Keratinocyte (primary cell): ENCODE results near the gene EBF4. TPM values are rescaled to one million over a fixed set of nuclear protein-coding genes. Genes with fewer than 3 reads are reported as not detected.

Experiments
- DNase-seq: peaks from one replicate; pipeline ENCODE4 v3.0.0-alpha.2; 2011; ENCODE audit warnings: low read depth, missing footprints, low spot score
- FAIRE-seq: peaks from 2 replicates; lab custom pipeline; 2011; peaks lifted over from hg19 to GRCh38; lab: Jason Lieb, UNC
- H2AFZ ChIP-seq: 2 replicates; pipeline ENCODE4 v1.6.0; 2012; ENCODE audit warnings: low read length, control low read depth, inconsistent platforms; ENCODE audit not compliant: control insufficient read depth
- H3K27ac ChIP-seq: 2 replicates; pipeline ENCODE4 v1.5.1; 2011; ENCODE audit warnings: low read length; ENCODE audit not compliant: control insufficient read depth, insufficient read depth
- H3K27me3 ChIP-seq: 3 replicates; pipeline ENCODE4 v1.6.0; 2011; ENCODE audit warnings: low read length; ENCODE audit not compliant: control insufficient read depth, insufficient read depth; ENCODE audit errors: extremely low read depth
- H3K36me3 ChIP-seq, 2 experiments: 2 replicates in 1 of 2; 3 replicates in 1 of 2; pipeline ENCODE4 v1.5.1; 2011; ENCODE audit warnings: low read length in 2 of 2, mild to moderate bottlenecking in 1 of 2; ENCODE audit not compliant: control insufficient read depth in 2 of 2, insufficient read depth in 2 of 2; ENCODE audit errors: extremely low read depth in 1 of 2
- H3K4me1 ChIP-seq: 3 replicates; pipeline ENCODE4 v1.5.1; 2011; ENCODE audit warnings: low read length; ENCODE audit not compliant: control insufficient read depth, insufficient read depth; ENCODE audit errors: extremely low read depth
- H3K4me2 ChIP-seq: 3 replicates; pipeline ENCODE4 v1.6.0; 2011; ENCODE audit warnings: low read depth, low read length; ENCODE audit not compliant: control insufficient read depth, insufficient read depth; ENCODE audit errors: extremely low read depth
- H3K4me3 ChIP-seq, 3 experiments: fragments of 200-600 bp in 1 of 3; sonication (generic) in 1 of 3; 2 replicates in 2 of 3; 3 replicates in 1 of 3; pipeline ENCODE4 v1.5.1; 2011 to 2016; ENCODE audit warnings: low read length in 3 of 3, mild to moderate bottlenecking in 3 of 3, control low read depth in 2 of 3, inconsistent platforms in 1 of 3, low read depth in 1 of 3, mixed read lengths in 1 of 3, mixed run types in 1 of 3, moderate library complexity in 1 of 3; ENCODE audit not compliant: control insufficient read depth in 2 of 3, insufficient read depth in 2 of 3; ENCODE audit errors: extremely low read depth in 1 of 3
- H3K79me2 ChIP-seq: 2 replicates; pipeline ENCODE4 v1.6.0; 2012; ENCODE audit warnings: low read length; ENCODE audit not compliant: control insufficient read depth, insufficient read depth
- H3K9ac ChIP-seq: 3 replicates; pipeline ENCODE4 v1.6.0; 2011; ENCODE audit warnings: low read length; ENCODE audit not compliant: control insufficient read depth, insufficient read depth; ENCODE audit errors: extremely low read depth
- H3K9me1 ChIP-seq: 3 replicates; pipeline ENCODE4 v1.6.0; 2011; ENCODE audit warnings: low read length; ENCODE audit not compliant: control insufficient read depth, insufficient read depth; ENCODE audit errors: extremely low read depth
- H3K9me3 ChIP-seq: 2 replicates; pipeline ENCODE4 v1.5.1; 2012; ENCODE audit warnings: low read depth, low read length; ENCODE audit not compliant: control insufficient read depth
- H4K20me1 ChIP-seq: 3 replicates; pipeline ENCODE4 v1.6.0; 2011; ENCODE audit warnings: low read length; ENCODE audit not compliant: control insufficient read depth, insufficient read depth; ENCODE audit errors: extremely low read depth
- CTCF ChIP-seq, 3 experiments: IDR thresholded peaks in 1 of 3; conservative IDR thresholded peaks in 1 of 3; optimal IDR thresholded peaks in 1 of 3; 2 replicates in 2 of 3; 3 replicates in 1 of 3; pipeline versions ENCODE3 to v1.5.1; 2011; ENCODE audit warnings: low read length in 3 of 3, mild to moderate bottlenecking in 3 of 3, moderate library complexity in 2 of 3, control low read depth in 1 of 3, inconsistent platforms in 1 of 3; ENCODE audit not compliant: insufficient read depth in 2 of 3; ENCODE audit errors: extremely low read depth in 1 of 3
- EZH2 ChIP-seq: IDR thresholded peaks from one replicate; pipeline ENCODE4 v1.6.1; 2012; ENCODE audit warnings: inconsistent platforms, mild to moderate bottlenecking, low read length, moderate library complexity
- dilution Hi-C: fragments of 300-500 bp; cut with MboI; formaldehyde crosslinking; loops from one replicate; pipeline ENCODE4 v1.7.0; 2020; ENCODE audit warnings: low sequenced_read_pairs; ENCODE audit not compliant: extremely low pct_ligation_motif_present
- polyA plus RNA-seq, 5 experiments: library from polyadenylated mRNA; depleted of rRNA in 3 of 5; stranded (reverse) in 3 of 5; stranded (forward) in 1 of 5; unstranded in 1 of 5; fragments of >200 nt; gene quantifications; 1 replicate in 1 of 5; 2 replicates in 3 of 5; 3 replicates in 1 of 5; pipeline versions ENCODE4 v1.2.1 to v1.2.3, GENCODE V29; 2011 to 2012; ENCODE audit warnings: missing spikeins in 2 of 5, low read depth in 1 of 5, low replicate concordance in 1 of 5

EBF4 gene
- polyA plus RNA-seq, 1 donor (not counting 4 experiments of a cell fraction or from before 2014, with no cell fraction given) = not detected

- Histone ChIP-seq H3K4me2 (no peak overlapping the region), H3K79me2 (no peaks in the 10 kb centered on the region), H3K9ac (no peak overlapping the region), H2AFZ (no peak overlapping the region), H3K27ac (no peak overlapping the region), H4K20me1 (no peaks in the 10 kb centered on the region), H3K9me3 (no peaks in the 10 kb centered on the region), H3K9me1 (no peaks in the 10 kb centered on the region), H3K4me1 (no peaks in the 10 kb centered on the region), H3K4me3 (no peak overlapping the region), H3K27me3 (peaks cover 15% of the 10 kb centered on the region), H3K36me3 (no peaks in the 10 kb centered on the region)
- no peak for FAIRE-seq
- TF ChIP-seq EZH2 (no peak), CTCF (optimal IDR thresholded peaks at IDR 0.05 in 1 of 3, IDR thresholded peaks at IDR 0.05 in 1 of 3, conservative IDR thresholded peaks at IDR 0.05 in 1 of 3; ENCODE audit: extremely low read depth in 1 of 3, insufficient read depth in 2 of 3, low read length in 3 of 3) (no peak)
- DNase-seq = no peak
- dilution Hi-C loops = no loop called here
Measured at GRCh38 chr20:2739042-2739398, 46.4 kb downstream of the EBF4 start.

GRCh38 chr20:2740702-2741101 is 48.1 kb downstream of the EBF4 start:
- H3K36me3 ChIP-seq = no peaks in the 10 kb centered on the region
- H3K4me3 ChIP-seq = no peak overlapping the region
- no peak for TF ChIP-seq CTCF (optimal IDR thresholded peaks at IDR 0.05 in 1 of 3, IDR thresholded peaks at IDR 0.05 in 1 of 3, conservative IDR thresholded peaks at IDR 0.05 in 1 of 3; ENCODE audit: extremely low read depth in 1 of 3, insufficient read depth in 2 of 3, low read length in 3 of 3)
- TF ChIP-seq EZH2 = no peak
- H3K79me2 ChIP-seq = no peaks in the 10 kb centered on the region
- dilution Hi-C loops = no loop called here
- no peaks in the 10 kb centered on the region for H3K4me1 ChIP-seq
- no peak overlapping the region for H2AFZ ChIP-seq
- no peak overlapping the region for H3K9ac ChIP-seq
- FAIRE-seq (no peak), DNase-seq (no peak)
- H3K9me3 ChIP-seq = no peaks in the 10 kb centered on the region
- H3K4me2 ChIP-seq = no peak overlapping the region
- no peaks in the 10 kb centered on the region for H3K9me1 ChIP-seq
- H4K20me1 ChIP-seq = no peaks in the 10 kb centered on the region
- H3K27ac ChIP-seq = no peak overlapping the region
- H3K27me3 ChIP-seq = peaks cover 20% of the 10 kb centered on the region
